Activated naive CD8-positive, alpha-beta T cell treated with anti-CD3 and anti-CD28 coated beads, Interleukin-2, amount 50 U/mL, for 16 hours (primary cell): Measurements from ENCODE around the gene ODAPH.

Experiments
- DNase-seq: peaks from one replicate; pipeline ENCODE4 v3.0.0-alpha.2; 2020; ENCODE audit warnings: low read depth, low spot score

The ODAPH gene

DNA sequence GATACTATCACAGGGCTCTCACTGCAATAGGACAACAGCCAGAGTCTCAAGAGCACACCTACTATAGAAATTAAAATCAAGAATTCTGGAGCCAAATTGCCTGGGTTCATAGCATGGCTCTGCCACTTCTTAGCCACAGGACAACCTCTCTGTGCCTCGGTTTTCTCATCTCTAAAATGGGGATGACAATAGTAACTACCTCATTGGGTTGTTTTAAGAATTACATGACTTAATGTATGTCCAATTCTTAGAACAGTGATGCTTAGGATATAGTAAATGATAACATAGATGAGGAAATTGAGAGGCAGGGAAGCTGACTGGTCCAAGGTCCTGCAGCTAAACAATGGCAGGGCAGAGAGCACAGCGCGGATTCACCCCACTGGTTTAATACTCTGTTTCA is 11.0 kb upstream of the ODAPH start:
- DNase-seq = no peak

DNA sequence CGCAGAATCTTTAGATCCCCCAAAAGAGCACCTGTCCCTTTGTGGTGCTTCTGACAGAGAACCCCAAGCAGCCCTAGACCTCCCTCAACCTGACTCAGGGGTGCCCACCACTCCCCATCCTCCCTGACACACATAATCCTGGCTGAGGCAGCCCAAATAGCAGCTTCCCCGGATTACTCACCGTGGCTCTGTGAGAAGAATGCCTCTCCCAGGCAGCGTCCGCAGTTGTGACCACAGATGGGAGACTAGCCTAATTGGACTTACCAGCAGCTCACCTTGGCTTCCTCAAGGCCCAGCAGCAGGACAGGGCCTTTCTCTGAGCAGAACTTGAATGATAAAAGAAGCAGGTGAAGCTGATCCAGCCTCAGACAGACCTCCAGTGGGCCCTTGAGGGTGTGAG is 10.3 kb upstream of the ODAPH start:
- no peak for DNase-seq

DNA sequence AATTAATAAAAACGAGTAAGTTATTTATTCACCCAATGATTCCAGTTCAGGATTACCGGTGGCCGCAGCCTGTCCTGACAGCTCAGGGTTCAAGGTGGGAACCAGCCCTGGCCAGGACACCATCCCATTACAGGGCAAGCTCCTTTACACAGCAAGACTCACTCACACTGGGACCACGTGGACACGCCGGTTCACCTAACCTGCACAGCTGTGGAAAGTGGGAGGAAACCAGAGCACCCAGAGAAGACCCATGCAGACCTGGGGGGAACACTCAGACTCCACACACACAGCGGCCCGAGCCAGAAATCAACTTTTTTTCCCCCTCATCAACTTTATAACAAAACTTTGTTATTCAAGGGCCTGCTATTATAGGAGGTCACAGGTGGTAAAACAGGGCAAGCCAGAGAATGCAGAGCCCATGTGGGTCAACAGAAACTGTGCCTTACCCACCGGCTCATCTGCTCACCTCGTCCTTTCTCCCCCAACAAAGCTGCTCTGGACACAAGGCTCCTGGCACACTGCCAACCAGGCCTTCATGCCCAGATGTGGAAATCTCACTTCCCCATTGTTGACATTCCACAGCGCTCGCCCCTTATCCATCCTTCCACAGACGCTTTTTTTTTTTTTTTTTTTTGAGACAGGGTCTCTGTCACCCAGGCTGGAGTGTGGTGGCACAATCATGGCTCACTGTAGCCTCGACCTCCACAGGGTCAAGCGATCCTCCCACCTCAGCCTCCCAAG is 8.0 kb upstream of the ODAPH start:
- no peak for DNase-seq

DNA sequence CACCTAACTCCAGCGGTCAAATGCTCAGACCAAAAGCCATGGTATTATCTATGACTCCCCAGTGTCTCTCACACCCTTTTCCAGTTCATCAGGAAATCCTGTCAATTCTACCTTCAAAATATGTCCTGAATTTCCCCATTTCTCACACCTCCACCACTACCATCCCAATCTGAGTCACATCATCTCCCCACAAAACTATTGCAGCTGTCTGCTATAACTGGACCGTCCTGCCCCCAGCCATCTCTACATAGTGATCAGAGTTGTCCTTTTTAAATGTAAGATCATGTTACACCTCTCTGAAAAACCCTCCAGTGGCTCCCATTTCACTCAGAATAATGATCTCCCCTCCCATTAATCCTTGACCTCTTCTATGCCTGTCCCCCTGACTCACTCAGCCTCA is 6.8 kb upstream of the ODAPH start:
- no peak for DNase-seq

DNA sequence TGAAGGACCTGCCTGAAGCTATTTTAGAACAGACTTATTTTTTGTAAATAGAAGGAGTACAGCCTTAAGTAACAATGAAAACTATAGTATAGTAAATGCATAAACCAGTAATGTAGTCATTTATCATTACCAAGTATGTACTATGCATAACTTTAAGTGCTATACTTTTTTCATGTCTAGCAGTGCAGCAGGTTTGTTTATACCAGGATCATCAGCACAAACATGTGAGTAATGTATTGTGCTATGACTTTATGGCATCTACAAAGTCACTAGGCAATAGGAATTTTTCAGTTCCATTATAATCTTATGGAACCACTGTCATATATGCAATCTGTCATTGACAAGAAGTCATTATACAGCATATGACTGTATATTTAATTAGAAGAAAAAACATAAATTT is 3.4 kb upstream of the ODAPH start:
- DNase-seq = no peak

DNA sequence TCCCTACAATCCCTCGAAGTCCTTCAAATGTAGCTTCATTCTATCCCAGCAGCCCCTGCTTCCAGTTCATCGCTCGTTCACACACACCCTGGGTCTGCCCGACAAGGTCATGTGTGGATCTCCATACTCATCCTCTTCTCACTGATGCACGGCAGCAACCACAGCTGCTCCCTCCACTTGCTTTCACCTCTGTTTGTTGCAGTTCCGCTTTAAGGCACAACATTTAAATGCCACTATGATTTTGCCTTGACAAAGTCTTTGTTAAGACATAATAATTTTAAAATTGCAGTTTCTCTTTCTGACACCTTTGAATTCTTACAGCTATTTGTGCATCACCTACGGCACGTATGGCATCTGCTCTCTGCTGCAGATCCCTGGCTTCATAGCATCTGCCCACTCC is 1.8 kb downstream of the ODAPH start:
- no peak for DNase-seq

DNA sequence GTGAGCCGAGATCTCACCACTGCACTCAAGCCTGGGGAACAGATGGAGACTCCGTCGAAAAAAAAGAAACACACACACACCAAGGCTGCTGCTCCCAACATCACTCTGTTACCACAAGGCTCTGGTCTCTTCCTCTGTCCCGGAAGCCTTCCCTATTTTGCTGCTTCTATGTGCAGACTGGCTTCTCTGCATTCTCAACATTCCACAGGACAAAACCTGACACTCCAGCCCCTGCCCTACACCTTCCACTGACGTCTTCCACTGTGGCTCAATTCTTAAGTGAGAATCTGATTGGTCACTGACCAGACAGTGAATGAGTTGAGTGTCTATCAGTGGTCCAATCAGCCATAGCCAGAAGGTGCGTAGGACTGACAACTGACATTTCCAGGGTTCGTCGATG is 5.9 kb downstream of the ODAPH start:
- no peak for DNase-seq

DNA sequence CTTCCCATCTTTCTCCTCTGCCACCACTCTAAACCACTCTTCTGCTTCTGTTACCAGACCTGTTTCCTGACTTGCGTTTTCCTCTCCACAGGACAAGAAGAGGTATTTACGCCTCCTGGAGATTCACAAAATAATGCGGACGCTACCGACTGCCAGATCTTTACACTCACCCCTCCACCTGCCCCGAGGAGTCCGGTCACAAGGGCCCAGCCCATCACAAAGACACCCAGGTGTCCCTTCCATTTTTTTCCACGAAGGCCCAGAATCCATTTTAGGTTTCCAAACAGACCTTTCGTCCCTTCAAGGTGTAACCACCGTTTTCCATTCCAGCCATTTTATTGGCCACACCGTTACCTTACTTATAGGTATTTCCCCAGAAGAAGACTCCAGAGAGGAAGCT is 8.2 kb downstream of the ODAPH start:
- no peak for DNase-seq

DNA sequence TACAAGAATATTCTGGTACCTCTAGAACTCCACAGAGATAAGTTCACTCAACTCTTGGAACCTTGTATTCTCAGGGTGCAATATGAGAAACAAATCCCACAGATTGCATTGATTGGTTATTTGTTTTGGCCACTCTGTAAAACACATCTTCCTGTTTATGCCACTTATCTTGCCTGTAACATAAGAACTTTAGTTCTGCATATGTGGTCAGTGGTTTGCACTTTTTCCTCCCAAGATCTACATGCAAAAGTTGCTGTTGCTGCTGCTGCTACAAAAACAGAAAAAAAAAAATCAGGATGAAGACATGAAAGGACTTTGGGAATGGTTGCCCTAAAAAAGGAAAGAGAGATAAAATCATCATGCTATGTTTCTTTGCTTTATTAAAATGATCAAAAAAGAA is 9.6 kb downstream of the ODAPH start:
- DNase-seq = no peak

DNA sequence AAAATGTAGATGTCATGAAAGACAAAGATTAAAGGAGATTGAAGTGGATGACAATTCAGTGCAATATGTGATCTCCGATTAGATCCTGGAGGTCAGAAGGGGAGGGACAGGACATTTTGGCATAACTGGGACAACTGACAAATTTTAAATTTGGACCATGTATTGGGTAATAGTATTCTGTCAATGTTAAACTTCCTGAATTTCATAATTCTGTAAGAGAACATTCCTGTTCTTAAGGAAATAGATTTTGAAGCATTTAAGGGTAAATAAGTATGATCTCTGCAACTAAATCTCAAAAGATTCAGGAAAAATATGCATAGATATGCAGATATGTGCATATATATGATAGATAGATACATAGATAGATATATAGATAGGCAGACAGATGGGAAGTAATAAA is 11.0 kb downstream of the ODAPH start:
- DNase-seq = no peak

DNA sequence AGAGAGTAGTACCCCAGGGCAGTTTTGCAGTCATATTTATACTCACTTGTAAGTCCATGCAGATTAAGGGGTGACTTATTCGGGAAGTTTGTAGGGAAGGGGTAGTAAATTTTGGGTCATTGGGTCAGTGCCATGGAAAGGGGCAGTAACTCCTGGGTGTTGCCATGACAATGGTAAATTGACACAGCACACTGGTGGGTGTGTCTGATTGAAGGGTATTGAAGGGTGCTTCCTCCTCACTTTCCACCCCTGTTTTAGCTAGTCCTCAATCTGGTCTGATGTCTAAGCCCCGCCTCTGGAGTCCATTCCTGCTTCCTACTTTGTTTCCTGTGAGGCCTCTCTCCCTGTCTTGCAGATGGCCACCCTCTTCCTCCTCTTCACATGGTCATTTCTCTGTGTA is 11.9 kb downstream of the ODAPH start:
- no peak for DNase-seq

DNA sequence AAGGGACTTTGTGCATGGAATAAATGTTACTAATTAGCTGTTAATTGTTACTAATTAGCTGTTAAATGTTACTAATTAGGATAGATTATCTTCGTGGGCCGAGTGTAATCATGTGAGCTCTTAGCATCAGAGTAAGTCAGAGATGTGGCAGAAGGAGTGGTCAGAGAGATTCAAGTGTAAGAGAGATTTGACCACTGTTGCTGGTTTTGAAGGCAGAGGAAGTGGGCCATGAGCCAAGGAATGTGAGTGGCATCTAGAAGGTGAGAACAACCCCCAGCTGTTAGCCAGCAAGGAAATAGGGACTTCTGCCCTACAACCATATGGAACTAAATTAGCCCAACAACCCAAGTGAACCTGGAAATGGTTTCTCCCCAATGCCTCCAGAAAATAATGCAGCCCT is 28.2 kb downstream of the ODAPH start:
- DNase-seq = no peak

DNA sequence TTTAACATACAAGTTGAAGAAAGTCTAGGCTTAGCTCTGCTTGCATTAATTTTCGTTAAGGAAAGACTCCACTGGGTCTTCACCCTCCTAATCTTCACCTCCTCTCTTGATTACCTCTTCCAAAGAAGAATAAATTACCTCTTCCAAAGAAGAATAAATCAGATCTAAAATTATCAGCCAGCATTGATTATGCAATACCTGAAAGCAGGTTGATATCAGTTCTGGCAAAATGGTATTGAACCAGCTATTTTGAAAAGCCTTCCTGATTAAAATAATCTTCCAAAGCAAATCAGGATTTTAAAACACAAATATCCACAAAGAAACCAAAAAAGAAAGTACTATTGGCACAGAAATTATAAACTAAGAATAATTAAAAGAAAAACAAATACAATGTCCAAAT is 37.5 kb downstream of the ODAPH start:
- DNase-seq = no peak

DNA sequence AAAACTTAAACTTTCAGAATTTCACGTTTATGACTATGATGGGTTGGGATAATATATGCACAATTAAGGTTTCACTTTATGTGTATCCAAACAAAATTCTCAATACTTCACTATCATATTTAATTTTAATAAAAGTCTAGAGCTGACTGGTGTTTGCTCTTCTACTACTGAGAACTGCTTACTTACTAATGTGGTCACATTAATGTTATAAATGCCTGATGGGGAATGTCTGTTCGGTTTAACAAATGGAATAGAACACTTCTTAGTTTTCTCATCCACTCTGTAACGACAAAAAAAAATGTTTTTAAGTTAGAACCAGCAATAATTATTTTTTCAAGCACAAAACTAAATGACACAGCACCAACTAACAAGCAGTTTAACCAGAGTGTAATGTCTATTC is 40.2 kb downstream of the ODAPH start:
- DNase-seq = no peak

DNA sequence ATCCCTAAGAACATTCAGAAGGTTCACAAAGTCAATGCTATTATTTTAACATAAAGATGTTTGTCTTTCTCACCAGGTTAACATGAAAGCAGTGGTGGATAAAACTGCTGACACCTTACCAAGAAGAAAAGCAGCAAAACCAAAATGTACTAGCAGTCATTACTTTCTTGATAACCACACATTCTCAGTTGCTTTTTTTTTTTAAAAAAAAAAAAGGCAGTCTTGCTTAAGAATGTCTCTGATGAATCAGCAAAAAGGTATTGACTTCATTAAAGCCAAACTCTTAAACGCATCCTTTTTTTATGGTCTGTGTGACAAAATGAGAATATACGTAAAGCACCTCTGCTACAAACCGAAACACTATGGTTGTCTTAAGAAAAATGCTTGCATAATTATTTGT is 42.5 kb downstream of the ODAPH start:
- DNase-seq = no peak

DNA sequence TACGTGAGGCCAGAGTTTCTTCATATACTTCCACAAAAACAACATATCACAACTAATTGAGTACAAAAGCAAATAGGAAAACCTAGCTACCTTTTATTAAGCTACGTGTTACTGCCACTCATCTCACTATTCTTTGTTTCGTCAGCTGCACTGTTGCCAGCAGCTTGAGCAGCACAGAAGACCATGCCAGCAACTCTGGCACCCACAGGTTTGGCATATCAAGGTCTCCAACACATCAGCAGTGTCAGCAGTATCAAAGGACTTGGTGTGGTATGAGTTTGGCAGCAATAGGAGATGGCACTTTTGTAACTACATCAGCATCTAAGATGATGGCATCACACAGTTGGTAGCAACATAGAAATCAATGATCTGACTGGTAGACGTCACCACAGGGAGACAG is 43.8 kb downstream of the ODAPH start:
- no peak for DNase-seq

DNA sequence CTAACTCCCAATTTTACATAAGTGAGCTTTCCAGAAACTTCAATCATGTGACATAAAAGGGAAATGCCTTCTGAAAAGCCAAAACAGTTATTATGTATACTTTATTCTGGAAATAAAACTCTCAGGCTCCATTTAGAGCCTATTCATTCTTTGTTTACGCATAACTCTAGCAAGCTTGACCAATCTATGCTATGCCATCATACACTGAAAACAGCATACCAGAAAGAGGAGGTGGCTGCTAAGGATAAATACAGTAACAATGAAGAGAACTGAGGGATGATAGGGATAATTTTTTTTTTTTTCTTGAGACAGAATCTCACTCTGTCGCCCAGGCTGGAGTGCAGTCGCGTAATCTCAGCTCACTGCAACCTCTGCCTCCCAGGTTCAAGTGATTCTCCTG is 50.1 kb downstream of the ODAPH start:
- no peak for DNase-seq

DNA sequence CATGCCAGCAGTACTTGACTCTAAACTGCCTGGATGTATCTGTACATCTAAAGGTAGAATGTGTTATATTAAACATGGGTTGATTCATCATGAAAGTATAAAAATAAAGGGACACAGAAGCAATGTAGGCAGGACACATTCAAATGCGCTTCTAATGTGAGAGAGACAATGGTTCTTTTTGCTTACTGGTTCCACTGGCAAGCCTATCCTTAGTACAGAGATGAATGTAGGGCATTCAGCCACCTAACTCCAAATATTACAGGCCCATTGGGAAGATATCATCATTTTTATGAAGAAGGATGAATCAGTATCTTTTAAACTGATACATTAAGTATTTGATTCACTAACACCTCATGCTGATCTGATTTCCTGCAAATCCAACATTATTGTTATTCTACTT is 56.4 kb downstream of the ODAPH start:
- DNase-seq = no peak
